Measurements from ENCODE around the gene RERG. TPM values are rescaled to one million over a fixed set of nuclear protein-coding genes. Genes with fewer than 3 reads are reported as not detected.

Gene RERG
- total RNA-seq, 1 donor from 2014 or later: 28.6 TPM

DNA sequence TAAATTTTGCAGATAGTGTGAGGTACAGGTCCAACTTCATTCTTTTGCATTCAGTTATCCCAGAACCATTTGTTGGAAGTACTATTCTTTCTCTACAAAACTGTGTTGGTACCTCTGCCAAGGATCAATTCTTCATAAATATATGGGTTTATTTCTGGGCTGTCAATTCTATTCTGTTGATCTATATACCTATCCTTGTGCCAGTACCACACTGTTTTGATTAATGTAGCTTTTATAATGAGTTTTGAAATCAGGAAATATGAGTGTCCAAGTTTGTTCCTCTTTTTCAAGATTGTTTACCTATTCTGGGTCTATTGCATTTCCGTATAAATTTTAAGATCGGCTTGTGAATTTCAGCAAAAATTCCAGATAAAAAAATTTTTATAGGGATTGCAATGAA lies 48.1 kb downstream of the RERG start:
- Mint-ChIP-seq H3K27me3 (ENCODE audit: low read depth) (no peaks in the 10 kb centered on the region), H3K36me3 (peaks cover 16% of the 10 kb centered on the region), H3K4me1 (peaks cover 42% of the 10 kb centered on the region), H3K9me3 (peaks cover 9% of the 10 kb centered on the region), H3K4me3 (no peak overlapping the region), H3K27ac (no peak overlapping the region)
- TF ChIP-seq, protein P1, sequence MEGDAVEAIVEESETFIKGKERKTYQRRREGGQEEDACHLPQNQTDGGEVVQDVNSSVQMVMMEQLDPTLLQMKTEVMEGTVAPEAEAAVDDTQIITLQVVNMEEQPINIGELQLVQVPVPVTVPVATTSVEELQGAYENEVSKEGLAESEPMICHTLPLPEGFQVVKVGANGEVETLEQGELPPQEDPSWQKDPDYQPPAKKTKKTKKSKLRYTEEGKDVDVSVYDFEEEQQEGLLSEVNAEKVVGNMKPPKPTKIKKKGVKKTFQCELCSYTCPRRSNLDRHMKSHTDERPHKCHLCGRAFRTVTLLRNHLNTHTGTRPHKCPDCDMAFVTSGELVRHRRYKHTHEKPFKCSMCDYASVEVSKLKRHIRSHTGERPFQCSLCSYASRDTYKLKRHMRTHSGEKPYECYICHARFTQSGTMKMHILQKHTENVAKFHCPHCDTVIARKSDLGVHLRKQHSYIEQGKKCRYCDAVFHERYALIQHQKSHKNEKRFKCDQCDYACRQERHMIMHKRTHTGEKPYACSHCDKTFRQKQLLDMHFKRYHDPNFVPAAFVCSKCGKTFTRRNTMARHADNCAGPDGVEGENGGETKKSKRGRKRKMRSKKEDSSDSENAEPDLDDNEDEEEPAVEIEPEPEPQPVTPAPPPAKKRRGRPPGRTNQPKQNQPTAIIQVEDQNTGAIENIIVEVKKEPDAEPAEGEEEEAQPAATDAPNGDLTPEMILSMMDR (IDR thresholded peaks at IDR 0.05; ENCODE audit: unreplicated experiment): no peak
- DNase-seq (ENCODE audit: low spot score in 2 of 2, unreplicated experiment in 2 of 2): no peak

GRCh38 chr12:15172060-15172822 lies 49.0 kb downstream of the RERG start:
- H3K27me3 Mint-ChIP-seq (ENCODE audit: low read depth): no peaks in the 10 kb centered on the region
- no peak overlapping the region for H3K4me3 Mint-ChIP-seq
- peaks cover 40% of the 10 kb centered on the region for H3K4me1 Mint-ChIP-seq

GRCh38 chr12:15171012-15171655 lies 50.1 kb downstream of the RERG start:
- H3K36me3 Mint-ChIP-seq: peaks cover 13% of the 10 kb centered on the region
- peaks cover 39% of the 10 kb centered on the region for H3K4me1 Mint-ChIP-seq
- peaks cover 6% of the 10 kb centered on the region for H3K9me3 Mint-ChIP-seq
- DNase-seq (ENCODE audit: low spot score in 2 of 2, unreplicated experiment in 2 of 2): no peak
- no peaks in the 10 kb centered on the region for H3K27me3 Mint-ChIP-seq (ENCODE audit: low read depth)
- H3K27ac Mint-ChIP-seq: peak overlapping the region; percentile 20
- no peak overlapping the region for H3K4me3 Mint-ChIP-seq
- TF ChIP-seq, protein P1 (IDR thresholded peaks at IDR 0.05; ENCODE audit: unreplicated experiment): no peak

More at GRCh38 chr12:15172060-15172822, 49.0 kb downstream of the RERG start:
- H3K9me3 Mint-ChIP-seq: peaks cover 9% of the 10 kb centered on the region
- TF ChIP-seq, protein P1 (IDR thresholded peaks at IDR 0.05; ENCODE audit: unreplicated experiment): no peak
- no peak overlapping the region for H3K27ac Mint-ChIP-seq
- DNase-seq (ENCODE audit: low spot score in 2 of 2, unreplicated experiment in 2 of 2): no peak
- H3K36me3 Mint-ChIP-seq: peaks cover 16% of the 10 kb centered on the region

DNA sequence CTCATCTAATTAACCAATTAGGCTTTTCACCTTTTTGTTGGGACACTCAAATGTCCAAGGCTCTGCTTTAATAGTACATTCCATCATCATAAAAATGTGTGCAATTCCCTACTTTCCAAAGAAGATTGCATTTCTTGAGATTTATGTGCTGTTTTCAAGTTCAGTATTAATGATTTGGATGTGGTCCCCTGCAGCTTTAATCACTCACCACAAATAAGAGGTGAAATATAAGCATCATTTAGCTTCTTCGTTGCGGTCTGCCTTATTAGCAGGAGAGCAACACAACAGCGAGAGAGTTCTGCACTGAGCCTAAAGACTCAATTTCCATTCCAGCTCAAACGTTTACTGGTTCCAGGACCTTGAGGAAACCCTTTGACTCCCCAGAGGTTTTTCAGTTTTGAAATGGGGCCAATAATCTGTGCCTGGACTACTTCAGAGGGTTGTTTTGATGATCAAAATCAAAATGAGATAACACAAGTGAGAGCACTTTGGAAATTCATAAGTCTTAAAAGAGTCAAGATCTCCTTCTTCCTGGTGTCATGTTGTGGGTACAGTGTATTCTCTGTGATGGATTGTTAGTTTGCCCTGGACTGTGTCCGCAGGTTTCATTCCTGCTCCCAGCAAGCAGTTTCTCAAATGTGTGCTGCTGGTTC lies 53.1 kb downstream of the RERG start:
- DNase-seq (ENCODE audit: low spot score in 2 of 2, unreplicated experiment in 2 of 2): no peak
- TF ChIP-seq, protein P1 (IDR thresholded peaks at IDR 0.05; ENCODE audit: unreplicated experiment): no peak
- Mint-ChIP-seq H3K9me3 (peaks cover 3% of the 10 kb centered on the region), H3K36me3 (peaks cover 6% of the 10 kb centered on the region), H3K4me3 (no peak overlapping the region), H3K4me1 (peaks cover 33% of the 10 kb centered on the region), H3K27me3 (ENCODE audit: low read depth) (no peaks in the 10 kb centered on the region), H3K27ac (peak overlapping the region; percentile 64)

- H3K4me3 Mint-ChIP-seq: no peak overlapping the region
- no peak overlapping the region for H3K27ac Mint-ChIP-seq
These were observed 56.1 kb downstream of the RERG start for GRCh38 chr12:15165012-15165659.

More at GRCh38 chr12:15165012-15165659, 56.1 kb downstream of the RERG start:
- Mint-ChIP-seq H3K4me1 (peaks cover 22% of the 10 kb centered on the region), H3K27me3 (ENCODE audit: low read depth) (no peaks in the 10 kb centered on the region), H3K9me3 (peaks cover 3% of the 10 kb centered on the region), H3K36me3 (peaks cover 3% of the 10 kb centered on the region)
- DNase-seq (ENCODE audit: low spot score in 2 of 2, unreplicated experiment in 2 of 2): no peak
- TF ChIP-seq, protein P1 (IDR thresholded peaks at IDR 0.05; ENCODE audit: unreplicated experiment): no peak
